HG02759 (cell line): ENCODE results near the gene HMX1.

ENCODE experiments used
- ATAC-seq: cut with Tn5 transposase; IDR thresholded peaks from one replicate; pipeline ENCODE4 v1.9.1; 2021; ENCODE audit warnings: mild to moderate bottlenecking, moderate library complexity; ENCODE audit not compliant: unreplicated experiment

The HMX1 gene

GRCh38 chr4:8821151-8821950 lies 50.3 kb downstream of the HMX1 start:
- ATAC-seq, result no peak

GRCh38 chr4:8820178-8821102 lies 51.2 kb downstream of the HMX1 start:
- no peak for ATAC-seq

GRCh38 chr4:8819473-8820177 lies 52.0 kb downstream of the HMX1 start:
- no peak for ATAC-seq

GRCh38 chr4:8819019-8819418 lies 52.6 kb downstream of the HMX1 start:
- no peak for ATAC-seq

- no peak for ATAC-seq
These were observed 53.4 kb downstream of the HMX1 start for GRCh38 chr4:8818063-8818881.

- ATAC-seq, result no peak
These were observed 53.9 kb downstream of the HMX1 start for GRCh38 chr4:8817813-8818062.

- ATAC-seq, result no peak
These were observed 54.4 kb downstream of the HMX1 start for GRCh38 chr4:8817096-8817812.
